ENCODE results near the gene ZNF428.
A peak's percentile ranks its signal among the peaks of the same experiment; 100 is the strongest.
"Not testable (repeated sequence)": the region's sequence is repeated elsewhere in the genome, so short reads cannot be mapped to it uniquely, and the experiment has no call there.

ZNF428 gene

DNA sequence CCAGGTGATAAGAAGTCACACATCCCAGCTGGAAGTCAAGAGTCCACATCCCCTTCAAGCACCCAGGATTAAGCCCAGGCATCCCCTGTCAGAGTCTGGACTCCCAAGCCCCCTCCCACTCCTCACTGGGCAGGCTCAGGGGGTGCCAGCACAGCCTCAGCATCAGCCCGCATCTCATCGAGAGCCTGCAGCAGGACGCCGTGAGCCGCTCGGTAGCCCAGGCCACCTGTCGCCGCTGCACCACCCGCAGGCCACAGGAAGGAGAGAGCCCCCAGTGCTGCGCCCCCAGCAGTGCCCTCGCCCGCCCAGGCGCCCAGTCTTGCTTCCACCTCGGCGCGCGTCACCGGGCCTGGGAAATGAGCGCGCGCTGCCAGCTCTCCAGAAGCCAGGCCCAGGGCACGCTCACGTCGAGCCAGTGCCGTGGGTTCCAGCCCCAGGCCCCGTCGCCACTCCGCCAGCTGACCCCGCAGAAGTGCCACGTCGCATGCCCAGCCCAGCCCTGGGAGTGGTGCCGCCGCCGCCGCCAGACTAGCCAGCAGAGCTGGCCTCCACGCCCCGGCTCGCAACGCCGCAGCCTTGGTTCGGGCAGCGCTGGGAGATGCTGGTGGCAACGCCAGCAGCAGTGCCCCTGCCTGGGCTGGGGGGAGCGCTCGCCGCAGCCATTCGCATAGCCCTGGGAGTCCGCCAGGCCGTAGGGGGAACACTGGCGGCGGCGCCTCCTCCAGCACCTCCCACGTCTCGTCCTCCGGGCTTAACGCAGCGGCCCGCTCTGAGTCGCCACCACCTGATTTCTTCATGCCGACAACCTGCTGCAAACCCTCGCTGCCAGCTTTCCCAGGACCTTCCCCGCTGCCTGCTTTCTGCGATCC, 27.3 kb downstream of the ZNF428 start:
- DNase-seq, result no peak

DNA sequence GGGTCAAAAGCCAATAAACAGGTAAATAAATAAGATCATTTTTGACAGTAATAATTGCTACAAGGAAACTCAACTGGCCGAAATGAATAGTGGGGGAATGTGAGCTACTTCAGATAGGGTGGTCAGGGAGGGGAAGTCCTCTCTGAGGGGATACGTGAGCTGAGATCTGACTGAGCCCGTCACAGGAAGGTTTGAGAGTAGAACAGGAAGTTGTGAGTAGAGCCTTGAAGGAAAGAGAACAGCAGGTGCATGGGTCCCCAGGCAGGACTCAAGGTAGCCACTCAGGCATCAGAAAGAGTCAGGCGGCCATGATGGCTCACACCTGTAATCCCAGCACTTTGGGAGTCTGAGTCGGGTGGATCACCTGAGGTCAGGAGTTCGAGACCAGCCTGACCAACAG, 29.8 kb downstream of the ZNF428 start:
- DNase-seq, result no peak

DNA sequence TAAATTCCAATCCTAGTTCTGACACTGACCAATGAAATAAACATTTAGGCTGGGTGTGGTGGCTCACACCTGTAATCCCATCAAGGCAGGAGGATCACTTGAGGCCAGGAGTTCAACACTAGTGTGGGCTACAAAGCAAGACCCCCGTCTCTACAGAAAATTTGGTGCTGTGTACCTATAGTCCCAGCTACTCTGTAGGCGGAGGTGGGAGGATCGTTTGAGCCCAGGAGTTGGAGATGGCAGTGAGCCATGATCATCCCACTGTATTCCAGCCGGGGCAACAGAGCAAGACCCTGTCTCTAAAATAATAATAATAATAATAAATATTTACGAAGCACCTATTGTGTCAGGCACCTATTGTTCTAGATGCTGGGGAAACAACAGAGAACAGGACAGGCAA, 30.2 kb downstream of the ZNF428 start:
- DNase-seq, result no peak

DNA sequence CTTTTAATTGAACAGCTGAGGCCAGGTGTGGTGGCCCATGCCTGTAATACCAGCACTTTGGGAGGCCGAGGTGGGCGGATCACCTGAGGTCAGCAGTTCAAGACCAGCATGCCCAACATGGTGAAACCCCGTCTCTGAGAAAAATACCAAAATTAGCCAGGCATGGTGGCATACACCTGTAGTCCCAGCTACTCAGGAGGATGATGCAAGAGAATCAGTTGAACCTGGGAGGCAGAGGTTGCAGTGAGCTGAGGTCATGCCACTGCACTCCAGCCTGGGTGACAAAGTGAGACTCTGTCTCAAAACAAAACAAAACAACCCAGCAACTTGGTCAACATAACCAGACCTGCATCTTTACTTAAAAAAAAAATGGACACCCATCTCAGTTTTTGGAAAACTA, 32.4 kb downstream of the ZNF428 start:
- not testable (repeated sequence) for DNase-seq

DNA sequence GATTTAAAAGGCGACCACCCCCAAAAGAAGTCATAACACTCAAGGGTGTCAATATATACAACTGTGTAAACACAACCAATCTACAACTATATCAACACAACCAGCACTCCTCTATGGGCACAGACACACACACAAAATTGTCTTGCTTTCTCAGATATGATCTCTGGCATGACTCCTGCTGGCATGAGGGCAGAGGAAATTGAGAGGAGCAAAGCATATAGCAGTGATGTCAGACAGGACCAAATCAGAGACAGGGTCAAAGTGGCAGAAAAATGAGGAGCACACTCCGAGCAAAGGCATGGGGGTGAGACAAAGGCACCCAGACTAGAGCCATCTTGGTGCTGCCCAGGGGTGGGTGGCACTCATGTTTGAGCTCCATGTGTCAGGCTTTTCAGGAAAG, 33.1 kb downstream of the ZNF428 start:
- no peak for DNase-seq

DNA sequence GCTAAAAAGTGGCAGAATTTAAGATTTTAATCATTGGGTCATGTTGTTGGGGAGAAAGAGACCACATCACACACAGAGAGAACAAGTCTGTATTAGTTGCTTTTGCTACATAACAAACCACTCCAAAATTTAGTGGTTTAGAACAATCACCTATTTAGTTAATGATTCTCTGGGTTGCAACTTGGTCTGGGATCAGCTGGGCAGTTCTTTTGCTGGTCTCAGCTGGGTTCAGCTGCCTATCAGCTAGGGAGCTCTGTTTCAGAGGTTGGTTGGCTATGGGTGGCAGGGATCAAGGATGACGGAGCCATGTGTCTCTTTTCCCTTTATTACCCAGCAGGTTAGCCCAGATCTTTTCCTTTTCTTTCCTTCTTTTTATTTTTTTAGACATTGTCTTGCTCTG, 34.9 kb downstream of the ZNF428 start:
- DNase-seq, result no peak

DNA sequence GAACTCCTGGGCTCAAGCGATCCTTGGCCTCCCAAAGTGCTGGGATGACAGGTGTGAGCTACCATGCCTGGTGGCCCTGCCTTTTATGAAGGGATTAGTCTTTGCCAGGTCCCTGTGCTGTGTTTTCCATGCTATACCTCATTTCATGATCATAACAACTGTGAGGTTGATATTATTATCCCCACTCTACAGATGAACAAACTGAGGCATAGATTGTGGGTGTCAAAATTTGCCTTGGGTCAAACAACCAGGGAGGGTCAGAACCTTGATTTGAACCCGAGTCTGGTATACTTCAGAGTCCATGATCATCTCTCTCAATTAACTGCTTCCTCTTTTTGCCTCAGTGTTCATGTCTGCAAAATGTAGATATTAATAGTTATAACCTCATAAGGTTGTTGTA, 36.9 kb downstream of the ZNF428 start:
- DNase-seq, result no peak

DNA sequence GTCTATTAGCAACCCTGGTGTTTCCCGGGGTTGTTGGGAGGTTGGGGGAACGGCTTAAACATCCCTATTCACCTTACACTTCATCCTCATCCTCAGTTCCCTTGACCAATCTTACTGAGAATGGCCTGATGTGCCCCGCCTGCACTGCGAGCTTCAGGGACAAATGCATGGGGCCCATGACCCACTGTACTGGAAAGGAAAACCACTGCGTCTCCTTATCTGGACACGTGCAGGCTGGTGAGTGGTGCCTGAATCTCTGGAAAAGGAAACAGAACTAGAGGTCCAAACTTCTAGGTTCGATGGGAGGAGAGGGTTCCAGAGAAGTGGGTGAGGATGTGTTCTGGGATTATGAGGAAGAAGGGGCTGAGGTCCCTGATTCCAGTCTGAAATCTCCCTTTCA, 38.0 kb downstream of the ZNF428 start:
- DNase-seq, result no peak

DNA sequence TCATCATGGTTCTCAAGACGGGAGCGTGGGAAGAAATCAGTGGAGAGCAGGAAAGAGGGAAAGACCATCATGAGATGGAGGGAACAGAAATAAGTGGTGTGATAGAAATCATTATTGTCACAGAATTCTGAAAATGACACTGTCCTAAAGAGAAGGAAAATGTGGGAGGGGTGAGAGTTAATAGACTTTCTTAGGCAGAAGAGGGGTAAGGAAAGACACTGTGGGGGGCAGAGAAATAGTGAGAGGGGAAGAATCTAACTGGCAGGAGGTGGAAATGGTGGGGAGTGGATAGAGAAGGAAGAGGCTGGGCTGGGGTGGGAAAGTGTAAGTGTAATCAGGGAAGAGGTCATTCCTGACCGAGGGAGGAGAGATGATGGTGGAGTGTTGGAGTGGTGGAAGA, 40.6 kb downstream of the ZNF428 start:
- no peak for DNase-seq

DNA sequence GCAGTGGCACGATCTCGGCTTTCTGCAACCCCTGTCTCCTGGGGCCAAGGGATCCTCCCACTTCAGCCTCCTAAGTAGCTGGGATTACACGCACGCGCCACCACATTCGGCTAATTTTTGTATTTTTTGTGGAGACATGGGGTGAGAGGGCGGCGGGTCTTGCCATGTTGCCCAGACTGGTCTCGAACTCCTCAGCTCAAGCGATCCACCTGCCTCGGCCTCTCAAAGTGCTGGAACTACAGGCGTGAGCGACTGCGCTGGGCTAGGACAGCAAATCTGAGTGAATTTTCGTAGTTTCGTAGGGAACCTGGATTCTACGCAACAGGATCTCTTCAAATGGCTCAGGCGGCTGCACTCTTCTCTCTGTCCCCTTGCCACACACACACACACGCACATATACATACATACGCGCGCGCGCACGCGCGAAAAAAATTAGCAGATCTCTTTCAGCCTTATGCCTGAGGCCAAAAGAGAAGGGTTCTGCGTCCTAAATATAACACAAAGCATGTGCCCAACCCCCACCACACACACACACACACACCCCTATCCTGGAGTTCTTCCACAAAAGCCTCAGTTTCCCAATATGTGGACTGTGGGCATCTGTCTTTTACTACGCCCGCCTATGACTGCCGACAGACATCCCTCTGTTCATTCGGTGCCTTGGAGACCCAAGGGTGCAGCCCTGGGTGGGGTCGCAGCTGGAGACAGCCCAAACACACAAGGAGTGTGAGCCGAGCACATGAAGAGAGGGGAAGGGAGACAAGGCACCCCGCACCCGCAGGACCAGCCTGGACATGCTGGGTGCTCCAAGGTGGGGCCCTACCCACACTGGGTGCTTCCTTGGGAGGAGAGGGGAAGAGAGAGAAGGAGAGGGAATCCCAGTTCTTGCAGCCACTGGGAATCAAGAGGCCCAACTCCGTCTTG, 43.2 kb downstream of the ZNF428 start:
- peak; percentile 14 for DNase-seq

DNA sequence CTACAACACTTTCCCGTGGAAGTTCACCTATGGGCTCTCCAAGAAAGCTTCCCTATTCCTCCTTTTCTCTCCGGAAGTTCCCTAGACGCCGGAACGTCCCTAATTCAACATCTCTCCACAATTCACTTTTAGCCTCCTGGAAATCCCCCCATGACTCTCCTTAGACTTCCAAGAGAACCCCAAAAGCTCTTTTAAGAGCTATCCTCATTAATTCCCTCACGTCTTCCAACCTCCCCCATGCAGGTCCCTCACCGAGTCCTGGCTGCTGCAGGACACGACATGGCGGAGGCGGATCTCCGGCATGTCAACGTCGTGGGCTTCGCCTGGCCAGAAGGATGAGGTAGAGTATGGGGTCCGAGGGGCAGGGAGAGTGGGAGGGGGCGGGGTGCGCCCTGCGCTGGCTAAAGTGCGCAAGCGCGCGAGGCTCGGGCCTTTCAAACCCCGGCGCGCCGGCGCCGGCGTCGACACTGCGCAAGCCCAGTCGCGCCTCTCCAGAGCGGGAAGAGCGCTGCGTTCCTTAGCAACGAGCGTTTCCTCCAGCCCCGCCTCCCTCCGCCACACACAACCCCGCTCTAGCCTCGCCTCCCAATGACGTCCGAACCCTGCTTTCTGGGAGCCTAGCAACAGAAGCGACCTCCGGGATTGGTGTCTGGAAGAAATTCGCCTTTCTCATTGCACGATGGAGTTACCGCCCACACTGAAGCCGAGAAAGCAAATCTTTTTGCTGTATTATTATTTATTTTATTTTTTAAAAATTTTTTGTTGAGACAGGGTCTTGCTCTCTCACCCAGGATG, 44.1 kb downstream of the ZNF428 start, which contains the start of the genes PINLYP and XRCC1:
Gene PINLYP, plus strand, starts transcription at position 646 of the 795 bp plus-strand sequence. CDS start 1,391 bp downstream, outside the sequence.
Gene XRCC1, minus strand, starts transcription at position 372 of the 795 bp plus-strand sequence. Its CDS starts 69 bp downstream, at position 303.
- DNase-seq, result peak; percentile 97

DNA sequence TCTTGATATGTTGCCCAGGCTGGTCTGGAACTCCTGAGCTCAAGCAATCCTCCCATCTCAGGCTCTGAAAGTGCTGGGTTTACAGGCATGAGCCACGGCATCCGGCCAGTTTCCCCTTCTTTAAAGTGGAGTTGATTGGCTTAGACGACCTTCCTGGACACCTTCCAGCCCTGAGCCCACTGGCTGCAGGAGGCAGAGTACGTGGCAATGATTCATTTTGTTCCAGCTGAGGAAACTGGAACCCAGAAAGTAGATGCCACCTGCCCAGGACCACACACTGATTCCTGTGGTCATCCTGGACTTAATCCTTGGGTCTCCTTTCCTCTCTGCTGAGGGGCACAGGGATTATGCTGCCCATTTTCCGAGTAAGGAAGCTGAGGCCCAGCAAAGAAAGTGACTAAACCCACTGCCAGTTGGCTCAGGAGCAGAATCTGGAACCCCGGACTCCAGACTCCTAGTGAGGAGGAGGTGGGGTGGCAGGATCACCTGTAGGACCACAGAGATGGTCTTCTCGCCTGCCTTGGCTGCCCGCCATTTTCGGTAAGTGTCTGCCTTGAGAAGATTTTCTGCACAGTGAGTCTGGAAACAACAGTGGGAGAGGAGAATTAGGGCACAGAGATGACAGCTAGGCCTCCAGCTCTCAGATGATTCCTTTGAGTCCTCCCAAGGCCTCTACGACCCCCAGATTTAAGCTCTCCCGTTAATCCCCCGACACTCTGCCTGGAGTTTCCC, 44.8 kb downstream of the ZNF428 start:
- DNase-seq, result no peak

DNA sequence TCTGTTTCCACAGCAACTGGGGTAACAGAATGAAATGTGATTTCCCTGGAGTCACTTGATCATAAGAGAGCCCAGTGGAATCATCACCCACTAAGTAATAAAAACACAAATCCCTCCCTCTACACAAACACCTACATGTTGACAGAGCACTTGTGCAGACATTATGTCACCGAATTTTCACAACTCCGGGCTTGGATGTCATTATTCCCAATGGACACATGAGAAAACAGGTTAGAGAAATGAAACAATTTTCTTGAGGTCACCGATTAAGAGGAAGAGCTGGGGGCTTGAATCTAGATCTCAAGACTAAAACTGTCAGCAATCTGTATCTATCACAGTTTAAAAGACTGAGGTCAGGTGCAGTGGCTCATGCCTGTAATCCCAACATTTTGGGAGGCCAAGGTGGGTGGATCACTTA, 47.2 kb downstream of the ZNF428 start:
- DNase-seq, result no peak

DNA sequence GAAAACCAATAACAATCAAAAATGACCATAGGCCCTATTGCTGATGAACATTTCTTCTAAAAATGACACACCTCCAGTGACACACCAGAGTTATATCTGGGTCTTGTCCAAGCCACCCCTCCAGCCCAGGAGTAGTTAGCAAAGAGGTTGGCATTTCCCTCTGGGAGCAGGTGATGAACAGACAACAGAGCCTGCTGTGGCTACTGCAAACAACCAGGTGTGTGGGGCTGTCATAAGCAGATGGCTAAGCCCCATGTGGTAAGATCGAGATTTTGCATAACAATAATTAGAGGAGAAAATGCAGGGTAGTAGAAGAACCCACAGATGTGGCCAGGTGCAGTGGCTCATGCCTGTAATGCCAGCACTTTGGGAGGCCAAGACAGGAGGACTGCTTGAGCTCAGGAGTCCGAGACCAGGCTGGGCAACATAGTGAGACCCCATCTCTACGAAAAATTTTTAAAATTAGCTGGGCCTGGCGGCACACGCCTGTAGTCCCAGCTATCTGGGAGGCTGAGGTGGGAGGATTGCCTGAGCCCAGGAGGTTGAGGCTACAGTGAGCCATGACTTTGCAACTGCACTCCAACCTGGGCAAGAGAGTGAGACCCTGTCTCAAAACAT, 49.1 kb downstream of the ZNF428 start:
- no peak for DNase-seq

DNA sequence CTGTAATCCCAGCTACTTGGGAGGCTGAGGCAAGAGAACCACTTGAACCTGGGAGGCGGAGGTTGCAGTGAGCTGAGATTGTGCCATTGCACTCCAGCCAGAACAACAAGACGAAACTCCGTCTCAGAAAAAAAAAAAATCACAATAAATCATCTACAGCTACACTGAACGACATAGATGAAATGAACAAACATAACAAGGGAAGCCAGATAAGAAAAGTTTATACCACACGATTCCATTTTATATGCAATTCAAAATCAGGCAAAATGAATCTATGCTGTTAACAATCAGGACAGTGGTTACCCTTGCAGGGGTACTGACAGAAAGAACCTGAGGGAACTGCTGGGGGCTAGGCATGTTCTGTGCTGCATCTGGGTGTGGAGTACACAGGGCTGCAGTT, 49.8 kb downstream of the ZNF428 start:
- DNase-seq, result no peak

DNA sequence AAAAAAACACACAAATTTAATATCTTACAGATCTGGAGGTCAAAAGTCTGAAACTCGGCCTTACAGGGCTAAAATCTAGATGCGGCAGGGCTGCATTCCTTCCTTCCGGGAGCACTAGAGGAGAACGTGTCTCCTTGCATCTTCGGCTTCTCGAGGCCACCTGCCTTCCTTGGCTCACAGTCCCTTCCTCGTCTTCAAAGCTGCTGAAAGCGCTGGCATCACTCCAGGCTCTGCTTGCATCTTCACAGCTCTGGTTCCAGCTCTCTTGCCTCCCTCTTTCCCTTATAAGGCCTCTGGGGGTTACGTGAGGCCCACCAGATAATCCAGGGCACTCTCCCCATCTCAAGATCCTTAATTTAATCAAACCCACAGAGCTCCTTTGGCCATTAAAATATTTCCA, 54.6 kb downstream of the ZNF428 start:
- DNase-seq, result peak; percentile 33

DNA sequence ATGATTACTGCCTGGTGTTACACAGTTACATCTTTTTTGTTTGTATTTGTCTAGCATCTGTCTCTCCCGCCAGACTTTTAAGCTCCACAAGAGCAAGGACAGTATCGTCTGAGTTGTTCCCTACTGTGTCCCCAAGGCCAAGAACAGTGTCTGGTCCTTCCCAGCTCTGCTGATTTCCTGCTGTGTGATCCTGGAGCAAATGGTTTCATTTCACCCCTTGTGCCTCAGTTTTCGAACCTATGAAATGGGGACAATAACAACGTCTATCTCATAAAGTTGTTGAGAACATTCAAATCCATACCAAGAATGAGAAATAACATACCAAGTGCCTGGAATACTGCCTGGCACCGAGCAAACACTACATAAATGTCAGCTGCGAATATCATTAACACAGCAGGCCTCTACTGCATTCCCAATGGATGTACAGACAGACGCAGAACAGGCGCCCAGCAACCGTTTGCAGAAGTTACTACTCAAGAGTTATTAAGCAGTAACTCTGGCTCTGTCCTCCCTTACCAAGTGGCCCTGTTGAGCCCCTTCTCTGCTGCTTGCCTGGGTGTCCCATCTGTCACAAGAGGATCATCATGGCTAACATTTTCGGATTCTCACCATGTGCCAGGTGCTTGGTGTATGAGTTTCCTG, 55.5 kb downstream of the ZNF428 start:
- no peak for DNase-seq

DNA sequence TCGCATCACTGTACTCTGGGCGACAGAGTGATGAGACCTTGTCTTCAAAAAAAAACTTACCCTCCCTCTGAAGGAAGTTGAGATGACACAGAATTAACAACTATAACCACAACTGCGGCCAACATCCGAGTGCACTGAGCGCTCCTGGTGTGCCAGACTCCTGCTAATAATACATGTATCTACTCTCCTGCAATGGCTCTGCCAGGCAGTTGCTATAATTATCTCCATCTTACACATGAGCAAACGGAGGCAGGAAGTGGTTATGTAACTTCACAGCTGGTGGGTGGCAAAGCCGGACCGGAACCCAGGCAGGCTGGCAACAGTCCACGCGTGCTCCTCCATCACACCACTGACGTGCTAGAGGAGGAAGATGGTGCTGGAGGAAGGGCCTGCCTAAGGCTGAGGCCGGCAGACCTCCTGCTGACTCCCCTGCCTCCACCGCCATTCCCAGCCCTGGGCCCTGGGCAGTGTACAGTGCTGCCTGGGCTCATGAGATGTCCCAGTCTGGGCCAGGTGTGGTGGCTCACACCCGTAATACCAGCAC, 56.7 kb downstream of the ZNF428 start:
- DNase-seq, result peak; percentile 87

DNA sequence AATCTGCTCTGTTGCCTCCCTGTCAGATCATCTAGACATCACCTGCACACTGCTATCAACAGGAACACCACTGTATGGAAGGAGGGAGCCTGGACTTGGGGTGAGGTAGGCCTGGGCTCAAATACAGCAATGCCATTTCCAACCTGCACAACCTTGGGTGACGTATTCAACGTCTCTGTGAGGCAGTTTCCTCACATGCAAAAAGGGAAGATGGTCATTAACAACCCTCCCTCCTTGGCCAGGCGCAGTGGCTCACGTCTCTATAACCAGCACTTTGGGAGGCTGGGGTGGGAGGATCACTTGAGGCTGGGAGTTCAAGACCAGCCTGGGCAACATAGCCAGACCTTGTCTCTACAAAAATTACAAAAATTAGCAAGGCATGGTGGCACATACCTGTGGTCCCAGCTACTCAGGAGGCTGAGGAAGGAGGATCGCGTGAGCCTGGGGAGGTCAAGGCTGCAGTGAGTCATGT, 57.2 kb downstream of the ZNF428 start:
- peak; percentile 23 for DNase-seq

DNA sequence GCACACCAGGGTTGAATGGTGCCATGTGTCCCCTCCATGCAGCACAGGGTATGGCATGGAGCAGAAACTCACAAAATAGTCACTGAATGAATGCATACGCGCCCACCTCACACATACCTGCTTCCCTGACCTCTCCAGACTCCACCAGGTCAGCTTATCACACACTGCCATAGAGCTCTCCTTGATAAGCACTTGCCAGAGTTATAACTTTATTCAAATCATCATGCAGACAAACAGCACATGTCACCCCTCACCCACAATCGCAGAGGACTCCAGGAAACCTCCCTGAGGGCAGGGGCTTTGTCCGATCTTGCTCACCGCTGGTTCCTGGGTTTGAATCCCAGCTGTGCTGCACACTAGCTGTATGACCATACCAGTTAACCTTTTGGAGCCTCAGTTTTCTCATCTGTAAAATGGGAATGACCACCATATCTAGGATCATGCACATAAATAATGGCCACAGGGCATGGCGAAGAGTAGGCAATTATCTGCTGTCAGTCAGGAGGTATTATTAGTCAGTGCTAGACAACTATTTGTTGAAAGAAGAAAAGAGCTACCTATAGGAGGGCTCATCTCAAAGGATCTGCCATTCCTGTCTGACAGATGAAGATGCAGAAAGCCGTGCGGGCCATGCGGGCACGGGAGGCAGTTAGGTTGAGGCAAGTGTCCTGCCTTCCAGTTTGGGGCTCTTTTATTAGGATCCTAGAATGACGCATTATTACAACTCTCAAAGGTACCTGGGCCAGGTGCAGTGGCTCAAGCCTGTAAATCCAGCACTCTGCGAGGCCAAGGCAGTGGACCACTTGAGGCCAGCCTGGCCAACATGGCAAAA, 58.1 kb downstream of the ZNF428 start:
- no peak for DNase-seq

All from CD4-positive, alpha-beta T cell treated with Interleukin-17A for 4 hours (primary cell).